Endothelial cell of umbilical vein (primary cell): Measurements from ENCODE around the gene OSTM1. TPM values are rescaled to one million over a fixed set of nuclear protein-coding genes. Genes with fewer than 3 reads are reported as not detected.
A peak's percentile ranks its signal among the peaks of the same experiment; 100 is the strongest.

Experiments used
- BruUV-seq: library from RNA; stranded (reverse); fragments of 400-500 nt; replicated peaks from 2 replicates; lab custom pipeline; 2021; lab: Mats Ljungman, UMichigan
- CTCF ChIA-PET: fragments of 300-600, 350-600 bp; sonication (Branson Sonifier 250); formaldehyde crosslinking; loops from one replicate; lab custom pipeline; 2021; ENCODE audit warnings: antibody characterized with exemption, inconsistent platforms; lab: Charles Lee
- POLR2A ChIA-PET: fragments of 300-600, 350-600 bp; sonication (Branson Sonifier 250); formaldehyde crosslinking; loops from one replicate; lab custom pipeline; 2021; ENCODE audit warnings: antibody characterized with exemption, inconsistent platforms; lab: Charles Lee
- DNase-seq: peaks from one replicate; pipeline ENCODE4 v3.0.0-alpha.2; 2011; ENCODE audit warnings: low read depth, low spot score
- FAIRE-seq: peaks from 2 replicates; lab custom pipeline; 2011; peaks lifted over from hg19 to GRCh38; lab: Jason Lieb, UNC
- H2AFZ ChIP-seq: 2 replicates; pipeline ENCODE4 v1.6.0; 2012; ENCODE audit warnings: low read depth, low read length, control low read depth, inconsistent platforms
- H3K27ac ChIP-seq: 2 replicates; pipeline ENCODE4 v1.5.1; 2011; ENCODE audit warnings: low read depth, mild to moderate bottlenecking, control low read depth, low read length, moderate library complexity; ENCODE audit not compliant: insufficient read depth
- H3K27me3 ChIP-seq, 2 experiments: 2 replicates each; pipeline versions ENCODE4 v1.6.0 to v1.6.1; 2011; ENCODE audit warnings: low read length in 2 of 2, mixed read lengths in 1 of 2; ENCODE audit not compliant: control insufficient read depth in 2 of 2, insufficient read depth in 2 of 2
- H3K36me3 ChIP-seq, 2 experiments: 2 replicates in 1 of 2; 3 replicates in 1 of 2; pipeline ENCODE4 v1.5.1; 2011; ENCODE audit warnings: low read length in 2 of 2, mild to moderate bottlenecking in 1 of 2, moderate library complexity in 1 of 2; ENCODE audit not compliant: control insufficient read depth in 2 of 2, insufficient read depth in 2 of 2; ENCODE audit errors: extremely low read depth in 1 of 2
- H3K4me1 ChIP-seq: 3 replicates; pipeline ENCODE4 v1.5.1; 2011; ENCODE audit warnings: mild to moderate bottlenecking, low read length; ENCODE audit not compliant: control insufficient read depth, insufficient read depth; ENCODE audit errors: extremely low read depth
- H3K4me2 ChIP-seq: 2 replicates; pipeline ENCODE4 v1.6.1; 2011; ENCODE audit warnings: low read length, control low read depth, mixed read lengths; ENCODE audit not compliant: insufficient read depth
- H3K4me3 ChIP-seq, 3 experiments: fragments of 200-600 bp in 1 of 3; sonication (generic), shearing (Covaris generic) in 1 of 3; replicated peaks in 1 of 3; 2 replicates each; pipeline ENCODE4 v1.5.1; 2011 to 2016; ENCODE audit warnings: control low read depth in 3 of 3, low read length in 3 of 3, mild to moderate bottlenecking in 2 of 3, inconsistent platforms in 1 of 3, low read depth in 1 of 3, moderate library complexity in 1 of 3; ENCODE audit not compliant: insufficient read depth in 1 of 3
- H3K79me2 ChIP-seq: 2 replicates; pipeline ENCODE4 v1.6.0; 2012; ENCODE audit warnings: low read length, inconsistent platforms; ENCODE audit not compliant: control insufficient read depth, insufficient read depth
- H3K9ac ChIP-seq: replicated peaks from 2 replicates; pipeline ENCODE3; 2011; ENCODE audit warnings: low read length, control low read depth; ENCODE audit not compliant: insufficient read depth; ENCODE audit errors: extremely low read depth
- H3K9me1 ChIP-seq: replicated peaks from 3 replicates; pipeline ENCODE4 v1.6.0; 2011; ENCODE audit warnings: mild to moderate bottlenecking, low read length; ENCODE audit not compliant: control insufficient read depth, insufficient read depth; ENCODE audit errors: extremely low read depth
- H3K9me3 ChIP-seq: replicated peaks from 2 replicates; pipeline ENCODE4 v1.5.1; 2012; ENCODE audit warnings: low read length, inconsistent platforms; ENCODE audit not compliant: control insufficient read depth, insufficient read depth
- H4K20me1 ChIP-seq: replicated peaks from 2 replicates; pipeline ENCODE3; 2011; ENCODE audit warnings: mild to moderate bottlenecking, low read length; ENCODE audit not compliant: control insufficient read depth, insufficient read depth; ENCODE audit errors: extremely low read depth
- FOS ChIP-seq: IDR thresholded peaks from 2 replicates; pipeline ENCODE4 v1.6.1; 2011; ENCODE audit warnings: mild to moderate bottlenecking, low read length, moderate library complexity, borderline replicate concordance; ENCODE audit not compliant: insufficient read depth
- POLR2A ChIP-seq: IDR thresholded peaks from 2 replicates; pipeline ENCODE4 v1.6.1; 2012; ENCODE audit warnings: low read depth, mild to moderate bottlenecking, control low read depth, low read length
- dilution Hi-C: fragments of 300-500 bp; cut with MboI; formaldehyde crosslinking; loops from one replicate; pipeline ENCODE4 v1.15.0; 2019; ENCODE audit warnings: low sequenced_read_pairs; ENCODE audit not compliant: extremely low pct_ligation_motif_present
- intact Hi-C: fragments of 100-400 bp; cut with micrococcal nuclease; formaldehyde crosslinking; loops from one replicate; pipeline ENCODE4 v1.10.0; 2022
- polyA plus RNA-seq, 4 experiments: library from polyadenylated mRNA; depleted of rRNA in 3 of 4; stranded (reverse) in 3 of 4; unstranded in 1 of 4; fragments of >200 nt; gene quantifications; 2 replicates each; pipeline versions ENCODE4 v1.2.1 to v1.2.3, GENCODE V29; 2011 to 2012; ENCODE audit warnings: missing spikeins in 1 of 4
- total RNA-seq: library from RNA; stranded (reverse); gene quantifications from 2 replicates; pipeline ENCODE4 v1.2.3, GENCODE V29; 2021

Gene OSTM1
- total and polyA plus RNA-seq, 2 donors (not counting 3 experiments of a cell fraction or from before 2014, with no cell fraction given): 23.1 to 26.4 TPM

DNA sequence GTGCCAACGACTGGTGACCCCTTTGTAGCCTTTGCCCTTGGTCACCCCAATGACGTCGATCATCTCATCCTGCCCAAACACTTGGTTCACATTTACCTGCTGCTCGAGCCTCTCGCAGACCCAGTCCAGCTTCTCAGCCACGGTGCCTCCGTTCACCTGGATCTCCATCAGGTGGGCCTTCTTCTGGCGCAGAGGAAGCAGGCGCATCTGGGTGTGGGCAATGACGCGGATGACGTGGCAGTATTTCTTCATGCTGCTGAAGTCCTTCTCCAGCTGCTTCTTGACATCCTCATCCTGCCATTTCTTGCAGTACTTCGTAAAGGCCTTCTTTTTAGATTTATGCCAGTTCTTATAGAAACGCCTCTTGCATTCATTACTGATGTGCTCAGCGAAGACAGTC is 69.7 kb downstream of the OSTM1 start:
- H3K4me1 ChIP-seq: no peaks in the 10 kb centered on the region
- no peaks in the 10 kb centered on the region for H3K9me3 ChIP-seq
- FAIRE-seq (no peak), DNase-seq (no peak)
- no peak overlapping the region for H3K9ac ChIP-seq
- H4K20me1 ChIP-seq: no peaks in the 10 kb centered on the region
- ChIA-PET POLR2A (no interaction called here), CTCF (no interaction called here)
- H3K27ac ChIP-seq: no peak overlapping the region
- no peak overlapping the region for H2AFZ ChIP-seq
- no peaks in the 10 kb centered on the region for H3K79me2 ChIP-seq
- H3K36me3 ChIP-seq: no peaks in the 10 kb centered on the region
- H3K9me1 ChIP-seq: no peaks in the 10 kb centered on the region
- TF ChIP-seq POLR2A: no peak
- dilution Hi-C loops: no loop called here
- intact Hi-C loops: no loop called here
- no TSS peak for BruUV-seq
- H3K4me2 ChIP-seq: no peak overlapping the region
- no peaks in the 10 kb centered on the region for H3K27me3 ChIP-seq
- H3K4me3 ChIP-seq: no peak overlapping the region

DNA sequence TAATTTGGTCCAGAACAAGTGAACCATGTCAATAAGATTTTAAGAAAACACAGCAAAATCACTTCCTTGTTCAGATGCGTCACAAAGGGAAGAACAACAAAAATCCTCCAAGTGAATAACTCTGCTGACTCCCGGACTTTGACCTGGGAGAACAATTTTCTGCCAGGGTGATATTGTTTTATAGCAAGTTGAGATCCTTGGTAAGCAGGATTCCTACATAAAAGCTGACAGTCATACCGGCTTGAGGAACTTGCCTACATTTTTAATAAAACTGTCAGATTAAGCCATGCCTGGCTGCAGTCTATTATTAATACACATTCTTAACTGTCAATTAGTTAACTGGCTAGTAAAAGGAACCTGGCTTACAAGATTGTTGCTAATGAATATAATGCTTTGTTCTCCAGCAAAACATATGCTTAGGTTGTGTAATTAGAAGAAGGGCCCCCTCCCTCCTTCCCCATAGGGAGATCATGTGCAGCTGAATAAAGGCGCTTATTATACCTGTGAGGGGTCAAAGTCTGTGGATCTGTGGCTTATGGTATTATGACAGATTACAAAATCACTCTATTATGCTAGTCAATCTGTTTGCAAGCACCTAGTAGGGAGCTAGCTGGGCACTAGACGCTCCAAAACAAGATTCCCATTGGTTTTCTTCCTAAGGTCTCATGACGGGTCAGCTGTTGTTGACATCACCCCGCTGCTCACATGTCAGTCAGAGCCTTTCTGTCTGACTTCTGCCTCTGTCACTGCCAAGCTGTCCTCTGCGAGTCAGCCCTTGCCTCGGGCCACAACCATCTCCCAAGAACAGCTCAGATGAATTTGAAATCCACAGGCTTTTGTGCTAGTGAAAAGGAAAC is 71.9 kb downstream of the OSTM1 start:
- no peak overlapping the region for H3K9ac ChIP-seq
- no peak overlapping the region for H3K4me3 ChIP-seq
- H3K9me1 ChIP-seq: no peaks in the 10 kb centered on the region
- TF ChIP-seq FOS: no peak
- no peaks in the 10 kb centered on the region for H3K9me3 ChIP-seq
- H2AFZ ChIP-seq: no peak overlapping the region
- CTCF ChIA-PET: no interaction called here
- no peak overlapping the region for H3K4me2 ChIP-seq
- no peaks in the 10 kb centered on the region for H3K36me3 ChIP-seq
- no peaks in the 10 kb centered on the region for H3K79me2 ChIP-seq
- dilution Hi-C loops (no loop called here), intact Hi-C loops (no loop called here)
- peak; percentile 33 for FAIRE-seq
- H3K27me3 ChIP-seq: no peaks in the 10 kb centered on the region
- DNase-seq: peak; percentile 26
- H4K20me1 ChIP-seq: no peaks in the 10 kb centered on the region
- BruUV-seq: no TSS peak
- no peak overlapping the region for H3K27ac ChIP-seq
- H3K4me1 ChIP-seq: no peaks in the 10 kb centered on the region
- POLR2A ChIA-PET: no interaction called here
